Psoas muscle (tissue), 8 donors: Measurements from ENCODE around the gene NF1. TPM values are rescaled to one million over a fixed set of nuclear protein-coding genes. Genes with fewer than 3 reads are reported as not detected.

Experiments
- ATAC-seq, 4 donors: fragments of 200-7000 bp; cut with Tn5 transposase; one replicate each; pipeline ENCODE4 v1.9.1; 2020; ENCODE audit warnings: moderate library complexity in 3 of 4, mild to moderate bottlenecking in 2 of 4
- DNase-seq, 2 donors: peaks; one replicate each; pipeline ENCODE4 v3.0.0-alpha.2; 2020
- H3K27ac ChIP-seq: fragments of 200-600 bp; one replicate; pipeline ENCODE4 v1.8.0; 2022
- H3K27me3 ChIP-seq, 3 donors: fragments of 200-600 bp in 1 of 3; one replicate each; pipeline versions ENCODE4 v1.6.1 to v1.8.0; 2013 to 2022; ENCODE audit warnings: low read length in 2 of 3, mild to moderate bottlenecking in 2 of 3, moderate library complexity in 1 of 3; ENCODE audit not compliant: insufficient read depth in 3 of 3
- H3K36me3 ChIP-seq, 2 donors: fragments of 200-600 bp in 1 of 2; one replicate each; pipeline versions ENCODE4 v1.6.1 to v1.8.0; 2013 to 2022; ENCODE audit warnings: low read depth in 1 of 2, mild to moderate bottlenecking in 1 of 2, moderate library complexity in 1 of 2; ENCODE audit not compliant: insufficient read depth in 1 of 2
- H3K4me1 ChIP-seq: fragments of 200-600 bp; one replicate; pipeline ENCODE4 v1.8.0; 2022
- H3K4me3 ChIP-seq: fragments of 200-600 bp; one replicate; pipeline ENCODE4 v1.8.0; 2022; ENCODE audit warnings: mild to moderate bottlenecking
- H3K9me3 ChIP-seq: fragments of 200-600 bp; one replicate; pipeline ENCODE4 v1.8.0; 2022
- CTCF ChIP-seq: fragments of 200-600 bp; IDR thresholded peaks from one replicate; pipeline ENCODE4 v1.8.0; 2022; ENCODE audit warnings: antibody characterized with exemption
- WGBS, 3 donors: extraction: QIAGEN DNeasy Blood & Tissue Kit; methylation state at CpG; one replicate each; pipeline versions ENCODE4 v1.1.6 to v1.1.7; 2013; 5-methylcytosine and 5-hydroxymethylcytosine counted together
- intact Hi-C, 2 donors: fragments of 100-400 bp; cut with DNase I; formaldehyde crosslinking; loops; one replicate each; pipeline versions ENCODE4 v1.11.0 to v1.14.2; 2022
- polyA plus RNA-seq, 3 donors: library from polyadenylated mRNA; stranded (reverse); fragments of 200-250 nt; gene quantifications; one replicate each; pipeline ENCODE4 v1.2.3, GENCODE V29; 2013
- total RNA-seq, 4 donors: library from RNA; stranded (reverse); fragmentation: NEBNext Ultra II Directional in 2 of 4; extraction: Animal tissue kit (Norgen Biotek cat#: 25700) in 2 of 4; gene quantifications; one replicate each; pipeline versions ENCODE4 v1.2.1 to v1.2.4, GENCODE V29; 2021 to 2023
- donor health status: healthy with polysubstance abuse.
- donor health status: DM: no; HTN: no; CAD: no; lungs with moderate emphysema.
- donor health status: Bipolar disorder and iron deficiency.
- donor health status: healthy.
- donor health status: DM: yes; HTN: yes; CAD: no.
- donor health status: DM: no; HTN: no; CAD: no.
- donor health status: DM: no; HTN: no; CAD: no.
- donor health status: DM: yes; HTN: yes; CAD: no.

NF1 gene
- total and polyA plus RNA-seq, 7 donors: 3.5 to 35.5 (median 27.4) TPM

DNA sequence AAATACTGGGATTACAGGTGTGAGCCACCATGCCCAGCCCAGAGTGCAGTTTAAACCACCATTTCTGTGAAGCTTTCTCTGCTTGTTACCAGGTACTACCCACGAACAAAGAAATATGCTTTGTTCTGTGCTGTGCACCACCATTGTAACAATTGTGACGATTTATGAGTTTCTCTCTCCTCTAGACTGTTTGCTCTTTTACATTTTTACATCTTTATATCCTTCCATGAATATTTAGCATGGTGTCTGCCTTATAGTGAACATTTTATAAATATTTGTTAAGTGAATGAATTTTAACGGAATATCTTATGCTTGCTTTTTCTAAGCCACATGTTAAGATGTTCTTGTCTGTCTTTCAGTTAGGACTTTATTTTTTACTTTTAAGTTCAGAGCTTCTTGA lies 141.9 kb downstream of the NF1 start:
- no peak for ATAC-seq
- no peak overlapping the region for H3K4me3 ChIP-seq
- no peak overlapping the region for H3K27ac ChIP-seq
- H3K36me3 ChIP-seq: peaks cover 3 to 97% of the 10 kb centered on the region in 2 donors
- no peaks in the 10 kb centered on the region for H3K27me3 ChIP-seq
- H3K4me1 ChIP-seq: no peaks in the 10 kb centered on the region
- no peak for TF ChIP-seq CTCF
- H3K9me3 ChIP-seq: no peaks in the 10 kb centered on the region
- no peak for DNase-seq
- 95% methylated on average over 3 of the region's 3 CpGs for WGBS, 3 donors
- intact Hi-C loops: no loop called here

DNA sequence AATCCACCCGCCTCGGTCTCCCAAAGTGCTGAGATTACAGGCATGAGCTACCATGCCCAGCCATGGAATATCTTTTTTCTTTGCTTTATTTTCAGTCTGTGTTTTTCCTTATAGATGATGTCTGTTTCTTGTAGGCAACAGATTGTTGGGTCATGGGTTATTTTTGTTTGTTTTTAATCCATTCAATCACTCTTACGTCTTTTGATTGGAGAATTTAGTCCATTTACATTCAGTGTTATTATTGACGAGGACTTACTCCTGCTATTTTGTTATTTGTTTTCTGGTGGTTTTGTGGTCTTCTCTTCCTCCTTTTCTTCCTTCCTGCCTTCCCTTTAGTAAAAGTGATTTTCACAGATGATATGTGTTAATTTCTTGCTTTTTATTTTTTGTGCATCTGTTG lies 146.3 kb downstream of the NF1 start:
- DNase-seq (no peak), ATAC-seq (no peak)
- peaks cover 3 to 98% of the 10 kb centered on the region in 2 donors for H3K36me3 ChIP-seq
- intact Hi-C loops: no loop called here
- no peak for TF ChIP-seq CTCF
- no peak overlapping the region for H3K27ac ChIP-seq
- H3K4me3 ChIP-seq: no peak overlapping the region
- H3K4me1 ChIP-seq: no peaks in the 10 kb centered on the region
- no peaks in the 10 kb centered on the region for H3K9me3 ChIP-seq
- WGBS, 3 donors: 98 to 100% (median 98%) methylated on average over 4 of the region's 4 CpGs
- H3K27me3 ChIP-seq: no peaks in the 10 kb centered on the region

DNA sequence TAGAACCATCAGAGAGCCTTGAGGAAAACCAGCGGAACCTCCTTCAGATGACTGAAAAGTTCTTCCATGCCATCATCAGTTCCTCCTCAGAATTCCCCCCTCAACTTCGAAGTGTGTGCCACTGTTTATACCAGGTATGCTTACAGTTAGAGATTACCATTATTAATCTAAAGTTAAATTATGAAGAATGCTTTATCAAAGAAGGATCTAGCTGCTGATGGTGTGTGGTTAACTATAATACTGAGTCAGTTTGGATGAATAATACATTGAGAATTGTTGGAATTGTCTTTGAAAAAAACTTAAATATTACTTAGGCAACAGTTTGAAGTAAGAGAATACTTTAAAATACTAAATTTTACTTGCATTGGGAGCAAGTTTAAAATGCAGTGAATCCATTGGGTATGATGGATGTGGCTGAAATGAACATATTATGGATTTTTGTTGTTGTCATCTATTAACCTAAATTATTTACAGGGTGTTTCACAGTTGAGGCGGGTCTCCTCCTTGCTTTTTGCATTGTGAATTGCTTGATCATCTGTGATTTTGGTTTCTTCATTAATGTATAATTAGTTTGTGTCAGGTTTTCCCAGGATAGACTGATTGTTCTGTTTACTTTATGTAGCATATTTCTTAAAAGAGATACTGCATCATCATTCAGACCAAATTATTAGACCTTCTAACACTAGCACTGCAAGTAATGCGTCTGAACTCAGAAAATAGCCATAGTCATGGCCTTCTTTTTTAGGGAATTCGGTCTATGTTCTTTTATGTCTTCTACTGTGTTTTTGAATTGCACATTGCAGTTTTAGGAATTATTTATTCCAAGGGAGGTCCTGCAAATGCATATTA lies 154.4 kb downstream of the NF1 start:
- TF ChIP-seq CTCF: no peak
- peaks cover 3 to 54% of the 10 kb centered on the region in 2 donors for H3K36me3 ChIP-seq
- no peaks in the 10 kb centered on the region for H3K4me1 ChIP-seq
- intact Hi-C loops: no loop called here
- ATAC-seq (no peak), DNase-seq (no peak)
- no peak overlapping the region for H3K27ac ChIP-seq
- WGBS, 3 donors: 94 to 97% (median 96%) methylated on average over 5 of the region's 5 CpGs
- H3K4me3 ChIP-seq: no peak overlapping the region
- H3K9me3 ChIP-seq: no peaks in the 10 kb centered on the region
- no peaks in the 10 kb centered on the region for H3K27me3 ChIP-seq

DNA sequence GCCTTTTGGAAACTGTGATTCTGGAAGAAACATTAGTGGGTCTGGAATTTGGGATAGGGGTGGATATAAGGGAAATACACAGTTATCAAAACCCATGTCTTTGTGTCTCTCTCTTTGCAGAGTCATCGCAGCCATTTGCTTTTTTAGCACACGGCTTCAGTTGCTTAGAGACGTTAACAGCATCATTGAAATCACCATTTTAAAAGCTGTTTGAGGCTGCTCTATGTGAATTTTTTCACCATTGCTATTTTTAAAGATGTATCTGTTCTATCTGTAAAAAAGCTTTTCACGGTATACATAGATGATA lies 155.0 kb downstream of the NF1 start:
- H3K27ac ChIP-seq: no peak overlapping the region
- peaks cover 3 to 48% of the 10 kb centered on the region in 2 donors for H3K36me3 ChIP-seq
- intact Hi-C loops: no loop called here
- 86 to 87% (median 86%) methylated on average over 4 of the region's 4 CpGs for WGBS, 3 donors
- DNase-seq (no peak), ATAC-seq (no peak)
- no peak overlapping the region for H3K4me3 ChIP-seq
- H3K9me3 ChIP-seq: no peaks in the 10 kb centered on the region
- no peak for TF ChIP-seq CTCF
- no peaks in the 10 kb centered on the region for H3K27me3 ChIP-seq
- H3K4me1 ChIP-seq: no peaks in the 10 kb centered on the region

DNA sequence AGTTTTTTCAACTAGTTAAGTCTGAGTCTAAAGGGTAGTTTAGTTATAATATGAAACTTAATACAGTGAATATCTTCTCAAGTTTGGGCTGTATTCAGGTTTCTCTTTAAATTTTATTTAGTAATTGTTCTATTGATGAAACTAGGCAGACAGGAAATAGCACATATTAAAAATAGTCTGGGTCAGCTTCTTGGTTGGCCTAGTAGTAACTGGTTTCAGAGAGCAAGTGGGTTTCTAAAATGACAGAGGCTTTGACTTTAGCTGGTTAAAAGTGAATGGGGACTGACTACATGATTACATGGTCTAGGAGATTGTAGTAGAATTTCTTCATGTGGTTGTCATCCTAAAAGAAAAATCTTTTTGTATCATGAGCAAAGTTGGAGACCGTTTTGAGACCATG lies 155.5 kb downstream of the NF1 start:
- Histone ChIP-seq H3K36me3 (peaks cover 3 to 44% of the 10 kb centered on the region in 2 donors), H3K4me3 (no peak overlapping the region), H3K9me3 (no peaks in the 10 kb centered on the region), H3K27ac (no peak overlapping the region), H3K4me1 (no peaks in the 10 kb centered on the region), H3K27me3 (no peaks in the 10 kb centered on the region)
- 59 to 69% (median 65%) methylated on average over 1 of the region's 1 CpG for WGBS, 3 donors
- no peak for ATAC-seq
- DNase-seq: no peak
- no peak for TF ChIP-seq CTCF
- intact Hi-C loops: no loop called here
